ENCODE results near the gene STK32A. TPM values are rescaled to one million over a fixed set of nuclear protein-coding genes. Genes with fewer than 3 reads are reported as not detected.

The STK32A gene
- total and polyA plus RNA-seq, 4 experiments from 2014 or later, result not detected

DNA sequence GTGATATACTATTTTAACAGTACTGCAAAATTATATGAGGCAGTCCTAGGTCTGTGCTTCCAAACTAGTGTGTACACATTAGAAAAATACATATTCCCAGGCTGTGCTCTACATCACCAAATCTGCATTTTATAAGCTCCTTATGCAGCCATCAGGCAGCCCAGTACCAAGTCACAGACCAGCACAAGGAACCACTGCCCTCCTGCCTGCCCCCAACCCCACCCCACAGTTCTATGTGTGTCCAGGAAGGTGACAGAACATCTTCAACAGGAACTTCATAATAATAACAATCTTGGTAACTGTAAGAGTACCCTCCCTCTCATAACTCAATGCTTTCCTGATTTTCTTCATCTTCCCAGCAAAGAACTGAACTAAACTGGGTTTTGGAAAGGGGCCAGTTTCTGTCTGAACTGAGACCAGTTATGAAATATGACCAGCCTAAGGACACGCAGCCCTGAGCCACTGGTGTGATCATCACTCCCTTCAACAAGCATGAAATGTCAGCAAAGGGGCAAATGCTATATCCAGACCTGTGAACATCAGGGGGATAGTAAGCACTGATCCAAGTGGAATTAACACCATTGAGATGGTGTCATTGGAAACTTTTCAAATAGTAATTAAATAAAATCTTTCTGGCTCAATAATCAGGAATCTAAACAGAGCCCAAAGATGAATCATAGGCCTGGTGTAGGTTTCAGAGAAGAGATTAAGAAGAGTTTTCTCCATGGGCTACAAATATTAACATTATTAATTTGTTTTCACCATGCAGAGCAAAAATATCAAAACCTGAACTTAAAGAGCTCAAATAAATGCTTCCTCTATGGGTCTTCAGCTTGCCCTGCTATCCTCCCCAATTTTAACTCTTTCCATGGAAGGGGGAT is 192.9 kb downstream of the STK32A start:
- Mint-ChIP-seq H3K9me3 (no peaks in the 10 kb centered on the region), H3K36me3 (no peaks in the 10 kb centered on the region), H3K4me1 (no peaks in the 10 kb centered on the region), H3K27me3 (peaks cover 3% of the 10 kb centered on the region in 2 donors), H3K4me3 (no peak overlapping the region), H3K27ac (no peak overlapping the region)
- H3K36me3 ChIP-seq (ENCODE audit: insufficient read depth, low read length), result no peaks in the 10 kb centered on the region
- H3K4me3 ChIP-seq (ENCODE audit: low read length in 2 of 2), result no peak overlapping the region
- ChIA-PET POLR2A (ENCODE audit: partially characterized antibody) (no interaction called here), CTCF (ENCODE audit: partially characterized antibody) (no interaction called here)
- H3K4me1 ChIP-seq (ENCODE audit: insufficient read depth, low read length), result no peaks in the 10 kb centered on the region
- H3K9me3 ChIP-seq (ENCODE audit: control insufficient read depth in 1 of 2, low read length in 2 of 2), result no peaks in the 10 kb centered on the region
- H3K27ac ChIP-seq (ENCODE audit: low read depth, low read length), result no peak overlapping the region
- no peaks in the 10 kb centered on the region for H3K27me3 ChIP-seq (ENCODE audit: insufficient read depth, low read length)
- intact Hi-C loops (cut with micrococcal nuclease), result no loop called here
- DNase-seq, result no peak

DNA sequence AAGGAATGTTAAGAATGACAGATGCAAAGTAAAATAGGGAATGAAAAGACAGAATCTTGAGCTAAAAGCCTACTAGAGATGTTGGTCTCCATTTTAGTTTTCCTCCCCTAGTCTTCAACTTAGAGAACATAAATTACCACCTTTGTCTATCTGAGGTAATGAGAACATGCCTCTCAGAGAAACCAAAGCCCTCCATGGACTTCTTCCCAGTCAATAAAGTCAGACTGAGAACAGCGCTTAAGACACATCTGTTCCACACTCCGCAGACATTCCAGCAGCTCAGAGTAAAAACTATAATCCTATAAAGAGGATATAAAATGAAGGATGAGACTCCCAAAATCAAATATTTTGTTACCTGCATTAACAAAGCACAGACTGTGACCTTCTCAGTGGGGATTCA is 195.8 kb downstream of the STK32A start:
- Mint-ChIP-seq H3K27ac (no peak overlapping the region), H3K36me3 (no peaks in the 10 kb centered on the region), H3K4me3 (no peak overlapping the region), H3K27me3 (peaks cover 3% of the 10 kb centered on the region in 2 donors), H3K4me1 (no peaks in the 10 kb centered on the region), H3K9me3 (peaks cover 0 to 2% (median 0%) of the 10 kb centered on the region in 8 donors)
- Histone ChIP-seq H3K36me3 (ENCODE audit: insufficient read depth, low read length) (no peaks in the 10 kb centered on the region), H3K9me3 (ENCODE audit: control insufficient read depth in 1 of 2, low read length in 2 of 2) (no peaks in the 10 kb centered on the region), H3K4me1 (ENCODE audit: insufficient read depth, low read length) (no peaks in the 10 kb centered on the region), H3K4me3 (ENCODE audit: low read length in 2 of 2) (no peak overlapping the region), H3K27me3 (ENCODE audit: insufficient read depth, low read length) (no peaks in the 10 kb centered on the region), H3K27ac (ENCODE audit: low read depth, low read length) (no peak overlapping the region)
- ChIA-PET POLR2A (ENCODE audit: partially characterized antibody) (no interaction called here), CTCF (ENCODE audit: partially characterized antibody) (no interaction called here)
- DNase-seq, result no peak
- intact Hi-C loops (cut with micrococcal nuclease), result no loop called here

GRCh38 chr5:147431586-147431985 is 196.8 kb downstream of the STK32A start:
- H3K4me1 Mint-ChIP-seq, result no peaks in the 10 kb centered on the region
- H3K27ac Mint-ChIP-seq, result no peak overlapping the region
- CTCF ChIA-PET (ENCODE audit: partially characterized antibody), result no interaction called here

GRCh38 chr5:147432323-147432722 is 197.5 kb downstream of the STK32A start:
- ChIA-PET CTCF (ENCODE audit: partially characterized antibody) (no interaction called here), POLR2A (ENCODE audit: partially characterized antibody) (no interaction called here)
- no peak overlapping the region for H3K27ac Mint-ChIP-seq
- Histone ChIP-seq H3K4me3 (ENCODE audit: low read length in 2 of 2) (no peak overlapping the region), H3K4me1 (ENCODE audit: insufficient read depth, low read length) (no peaks in the 10 kb centered on the region), H3K36me3 (ENCODE audit: insufficient read depth, low read length) (no peaks in the 10 kb centered on the region), H3K9me3 (ENCODE audit: control insufficient read depth in 1 of 2, low read length in 2 of 2) (no peaks in the 10 kb centered on the region), H3K27me3 (ENCODE audit: insufficient read depth, low read length) (no peaks in the 10 kb centered on the region), H3K27ac (ENCODE audit: low read depth, low read length) (no peak overlapping the region)
- H3K4me3 Mint-ChIP-seq, result no peak overlapping the region
- no peaks in the 10 kb centered on the region for H3K4me1 Mint-ChIP-seq
- no peaks in the 10 kb centered on the region for H3K36me3 Mint-ChIP-seq
- H3K9me3 Mint-ChIP-seq, result peaks cover 0 to 2% (median 0%) of the 10 kb centered on the region in 8 donors
- intact Hi-C loops (cut with micrococcal nuclease), result no loop called here
- no peak for DNase-seq
- H3K27me3 Mint-ChIP-seq, result peaks cover 1 to 3% of the 10 kb centered on the region in 2 donors

More at GRCh38 chr5:147431586-147431985, 196.8 kb downstream of the STK32A start:
- POLR2A ChIA-PET (ENCODE audit: partially characterized antibody), result no interaction called here
- no peak for DNase-seq
- Mint-ChIP-seq H3K9me3 (peaks cover 0 to 2% (median 0%) of the 10 kb centered on the region in 8 donors), H3K4me3 (no peak overlapping the region), H3K36me3 (no peaks in the 10 kb centered on the region), H3K27me3 (peaks cover 3% of the 10 kb centered on the region in 2 donors)
- Histone ChIP-seq H3K4me3 (ENCODE audit: low read length in 2 of 2) (no peak overlapping the region), H3K9me3 (ENCODE audit: control insufficient read depth in 1 of 2, low read length in 2 of 2) (no peaks in the 10 kb centered on the region), H3K36me3 (ENCODE audit: insufficient read depth, low read length) (no peaks in the 10 kb centered on the region), H3K4me1 (ENCODE audit: insufficient read depth, low read length) (no peaks in the 10 kb centered on the region), H3K27me3 (ENCODE audit: insufficient read depth, low read length) (no peaks in the 10 kb centered on the region), H3K27ac (ENCODE audit: low read depth, low read length) (no peak overlapping the region)
- intact Hi-C loops (cut with micrococcal nuclease), result no loop called here

- no peaks in the 10 kb centered on the region for H3K4me1 ChIP-seq (ENCODE audit: insufficient read depth, low read length)
- Mint-ChIP-seq H3K9me3 (peaks cover 0 to 2% (median 0%) of the 10 kb centered on the region in 8 donors), H3K36me3 (no peaks in the 10 kb centered on the region), H3K4me1 (no peaks in the 10 kb centered on the region), H3K4me3 (no peak overlapping the region), H3K27me3 (peaks cover 0 to 1% of the 10 kb centered on the region in 2 donors), H3K27ac (no peak overlapping the region)
- POLR2A ChIA-PET (ENCODE audit: partially characterized antibody), result no interaction called here
- no peaks in the 10 kb centered on the region for H3K9me3 ChIP-seq (ENCODE audit: control insufficient read depth in 1 of 2, low read length in 2 of 2)
- no peak overlapping the region for H3K27ac ChIP-seq (ENCODE audit: low read depth, low read length)
- CTCF ChIA-PET (ENCODE audit: partially characterized antibody), result no interaction called here
- no peaks in the 10 kb centered on the region for H3K27me3 ChIP-seq (ENCODE audit: insufficient read depth, low read length)
- DNase-seq, result no peak
- no peaks in the 10 kb centered on the region for H3K36me3 ChIP-seq (ENCODE audit: insufficient read depth, low read length)
- no peak overlapping the region for H3K4me3 ChIP-seq (ENCODE audit: low read length in 2 of 2)
- intact Hi-C loops (cut with micrococcal nuclease), result no loop called here
Observed at GRCh38 chr5:147434049-147434448, 199.2 kb downstream of the STK32A start.

GRCh38 chr5:147436596-147436995 is 201.8 kb downstream of the STK32A start:
- ChIA-PET POLR2A (ENCODE audit: partially characterized antibody) (no interaction called here), CTCF (ENCODE audit: partially characterized antibody) (interaction anchor here (1.7 kb wide), 1 partner anchor 10 kb away, joined by 3 read pairs; no protein-coding TSS in a partner anchor)
- H3K27ac Mint-ChIP-seq, result no peak overlapping the region
- Histone ChIP-seq H3K4me3 (ENCODE audit: low read length in 2 of 2) (no peak overlapping the region), H3K36me3 (ENCODE audit: insufficient read depth, low read length) (no peaks in the 10 kb centered on the region), H3K9me3 (ENCODE audit: control insufficient read depth in 1 of 2, low read length in 2 of 2) (no peaks in the 10 kb centered on the region), H3K27me3 (ENCODE audit: insufficient read depth, low read length) (no peaks in the 10 kb centered on the region), H3K27ac (ENCODE audit: low read depth, low read length) (no peak overlapping the region), H3K4me1 (ENCODE audit: insufficient read depth, low read length) (no peaks in the 10 kb centered on the region)
- intact Hi-C loops (cut with micrococcal nuclease), result no loop called here
- peaks cover 0 to 5% of the 10 kb centered on the region in 2 donors for H3K27me3 Mint-ChIP-seq
- no peak overlapping the region for H3K4me3 Mint-ChIP-seq
- H3K36me3 Mint-ChIP-seq, result no peaks in the 10 kb centered on the region
- H3K9me3 Mint-ChIP-seq, result peaks cover 0 to 2% (median 0%) of the 10 kb centered on the region in 8 donors
- no peak for DNase-seq
- H3K4me1 Mint-ChIP-seq, result no peaks in the 10 kb centered on the region

DNA sequence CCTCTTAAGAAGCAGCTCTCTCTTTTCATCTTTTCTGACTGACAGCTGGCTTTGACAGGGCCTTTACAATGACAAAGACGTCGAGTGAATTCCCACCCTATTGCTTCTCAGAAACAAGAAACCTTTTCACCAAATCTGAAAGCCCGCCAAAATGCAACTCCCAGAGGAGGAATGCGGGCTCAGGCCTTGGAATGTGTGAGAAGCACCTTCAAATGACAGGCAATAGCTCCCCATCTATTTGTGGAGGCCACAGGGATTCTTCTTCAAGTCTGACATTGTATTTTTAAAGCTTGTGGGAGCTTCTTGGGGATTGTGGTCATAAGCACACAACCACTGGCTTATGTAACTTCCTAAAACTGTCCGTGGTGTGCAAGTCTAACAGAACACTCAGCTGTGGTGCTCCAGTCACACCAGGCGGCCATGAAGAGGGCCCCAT is 202.4 kb downstream of the STK32A start:
- Mint-ChIP-seq H3K4me1 (no peaks in the 10 kb centered on the region), H3K27me3 (peaks cover 0 to 5% of the 10 kb centered on the region in 2 donors), H3K4me3 (no peak overlapping the region), H3K9me3 (peaks cover 0 to 2% (median 0%) of the 10 kb centered on the region in 8 donors), H3K27ac (no peak overlapping the region), H3K36me3 (no peaks in the 10 kb centered on the region)
- CTCF ChIA-PET (ENCODE audit: partially characterized antibody), result interaction anchor here (1.7 kb wide), 1 partner anchor 10 kb away, joined by 3 read pairs; no protein-coding TSS in a partner anchor
- Histone ChIP-seq H3K9me3 (ENCODE audit: control insufficient read depth in 1 of 2, low read length in 2 of 2) (no peaks in the 10 kb centered on the region), H3K36me3 (ENCODE audit: insufficient read depth, low read length) (no peaks in the 10 kb centered on the region), H3K27ac (ENCODE audit: low read depth, low read length) (no peak overlapping the region), H3K4me3 (ENCODE audit: low read length in 2 of 2) (no peak overlapping the region), H3K27me3 (ENCODE audit: insufficient read depth, low read length) (no peaks in the 10 kb centered on the region), H3K4me1 (ENCODE audit: insufficient read depth, low read length) (no peaks in the 10 kb centered on the region)
- no peak for DNase-seq
- intact Hi-C loops (cut with micrococcal nuclease), result no loop called here
- POLR2A ChIA-PET (ENCODE audit: partially characterized antibody), result no interaction called here
